GM08714 (cell line): ENCODE measurements around the gene HDHD5.

Experiments used
- H3K4me3 ChIP-seq: fragments of 200-500 bp; sonication (Bioruptor generic); 2 replicates; pipeline ENCODE4 v1.5.1; 2014; ENCODE audit warnings: mild to moderate bottlenecking, low read length, inconsistent platforms
- ZNF274 ChIP-seq: IDR thresholded peaks from 2 replicates; pipeline ENCODE4 v1.6.1; 2012; ENCODE audit warnings: mild to moderate bottlenecking, low read depth, low read length

The HDHD5 gene

GRCh38 chr22:17109113-17109865, 49.8 kb downstream of the HDHD5 start:
- TF ChIP-seq ZNF274: no peak
- H3K4me3 ChIP-seq: no peak overlapping the region

GRCh38 chr22:17108256-17109112, 50.6 kb downstream of the HDHD5 start:
- no peak for TF ChIP-seq ZNF274
- H3K4me3 ChIP-seq: no peak overlapping the region

DNA sequence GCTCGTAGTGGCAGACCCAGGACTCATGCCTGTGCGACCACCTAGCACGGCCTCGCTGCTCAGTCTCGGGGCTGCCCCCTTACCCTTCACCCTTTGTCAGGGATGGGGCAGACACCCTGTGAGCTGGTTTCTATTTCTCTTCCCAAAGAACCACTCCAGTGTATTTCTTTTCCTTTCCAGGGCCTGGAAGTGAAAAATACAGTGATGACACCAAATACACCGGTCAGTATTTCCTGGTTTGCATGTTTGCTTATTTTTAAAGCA, 51.6 kb downstream of the HDHD5 start:
- TF ChIP-seq ZNF274: no peak
- no peak overlapping the region for H3K4me3 ChIP-seq

- no peak overlapping the region for H3K4me3 ChIP-seq
- TF ChIP-seq ZNF274: no peak
Measured at GRCh38 chr22:17106785-17107546, 52.1 kb downstream of the HDHD5 start.

DNA sequence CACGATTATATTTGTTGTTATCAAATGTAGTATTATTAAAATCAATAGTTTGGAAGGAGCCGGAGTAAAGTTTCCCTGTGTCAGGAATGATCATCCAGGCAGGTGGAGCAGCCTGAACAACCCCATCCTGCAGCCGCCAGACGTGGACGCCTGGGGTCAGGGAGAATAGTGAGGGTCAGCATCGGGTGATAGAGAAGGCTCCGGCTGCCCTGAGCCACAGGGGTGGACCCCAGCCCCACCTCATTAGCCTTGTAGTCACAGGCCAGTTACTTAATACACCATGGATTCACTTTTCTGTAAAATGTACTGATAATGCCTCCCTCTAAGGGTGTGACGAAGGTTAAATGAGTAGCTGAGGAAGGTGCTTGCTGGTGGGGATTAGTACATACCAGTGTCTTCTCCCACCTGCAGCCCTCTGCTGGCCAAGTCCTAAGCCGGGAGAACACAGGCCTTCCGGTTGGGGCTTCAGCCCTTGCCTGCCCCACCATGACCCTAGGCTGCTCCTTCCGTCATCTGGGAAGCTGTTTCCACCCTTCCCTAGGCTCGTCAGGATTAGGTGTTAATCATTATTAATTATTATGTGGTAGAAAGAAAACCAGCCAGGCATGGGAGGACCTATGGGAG, 52.8 kb downstream of the HDHD5 start:
- no peak for TF ChIP-seq ZNF274
- H3K4me3 ChIP-seq: no peak overlapping the region

DNA sequence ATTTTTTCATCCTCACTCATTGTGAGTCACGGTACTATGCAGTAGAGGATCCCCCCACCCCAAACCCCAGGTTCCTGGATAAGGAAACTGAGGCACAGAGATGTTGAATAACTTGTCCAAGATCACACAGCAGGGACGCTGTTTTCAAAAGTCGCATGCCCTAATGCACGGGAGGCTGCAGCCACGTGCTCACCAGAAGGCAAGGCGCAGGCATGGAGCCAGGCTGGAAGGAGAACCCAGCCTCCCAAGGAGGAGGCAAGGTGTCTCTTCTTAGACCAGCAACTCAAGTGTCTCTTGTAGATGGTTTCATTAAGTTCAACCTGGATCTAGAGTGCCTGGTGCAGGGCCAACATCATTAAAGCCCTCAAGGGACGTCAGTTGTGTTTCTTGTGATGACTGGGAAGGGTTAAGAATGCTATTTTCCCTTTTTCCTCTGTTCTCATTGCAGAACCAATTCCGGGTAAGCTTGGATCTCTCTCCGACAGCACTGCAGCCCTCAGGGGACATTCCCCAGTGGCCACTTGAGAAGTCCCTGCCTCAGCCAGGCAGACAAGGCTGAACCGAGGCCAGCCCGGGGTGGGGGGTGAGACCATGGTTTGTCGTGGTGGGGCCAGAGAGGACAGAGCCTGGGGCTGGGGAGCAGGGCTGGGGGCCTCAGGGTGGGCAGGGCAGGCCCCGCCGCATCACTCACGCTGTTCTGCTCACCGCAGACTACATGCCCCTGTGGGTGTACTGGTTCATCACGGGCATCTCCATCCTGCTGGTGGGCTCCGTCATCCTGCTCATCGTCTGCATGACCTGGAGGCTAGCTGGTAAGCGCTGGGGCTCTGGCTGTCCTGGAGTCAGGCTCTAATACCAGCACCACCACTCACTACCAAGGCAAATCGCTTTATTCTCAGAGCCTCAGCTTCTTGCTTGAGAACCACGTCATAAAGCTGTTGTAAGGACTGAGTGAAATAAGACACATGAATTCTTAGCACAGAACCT, 53.6 kb downstream of the HDHD5 start:
- no peak for TF ChIP-seq ZNF274
- H3K4me3 ChIP-seq: no peak overlapping the region

DNA sequence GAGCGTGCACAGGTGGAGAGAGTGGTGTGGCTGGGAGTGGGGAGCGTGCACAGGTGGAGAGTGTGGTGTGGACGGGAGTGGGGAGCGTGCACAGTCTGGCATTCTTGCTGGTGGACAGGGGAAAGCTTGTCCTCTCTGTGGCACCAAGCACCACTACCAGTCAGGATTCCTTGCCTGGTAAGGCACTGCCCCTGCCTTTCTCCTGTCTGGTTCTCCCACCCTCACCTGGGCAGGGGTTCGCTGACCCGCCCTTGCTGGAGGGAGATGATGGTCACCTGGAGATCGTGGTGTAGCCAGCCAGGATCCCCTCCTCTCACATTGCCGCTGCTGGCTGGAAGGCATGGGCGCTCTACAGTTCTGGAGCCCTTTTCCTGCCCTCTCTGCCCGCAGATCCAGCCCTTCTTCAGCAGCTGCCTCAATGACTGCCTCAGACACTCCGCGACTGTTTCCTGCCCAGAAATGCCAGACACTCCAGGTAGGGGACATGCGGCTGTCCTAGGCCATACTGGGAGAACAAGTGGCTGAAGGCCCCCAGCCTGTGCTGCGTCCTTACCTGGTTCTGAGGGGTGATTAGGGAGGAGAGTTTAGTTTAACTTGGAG, 54.6 kb downstream of the HDHD5 start:
- TF ChIP-seq ZNF274: no peak
- H3K4me3 ChIP-seq: no peak overlapping the region

GRCh38 chr22:17103351-17103750, 55.7 kb downstream of the HDHD5 start:
- H3K4me3 ChIP-seq: no peak overlapping the region
- no peak for TF ChIP-seq ZNF274

DNA sequence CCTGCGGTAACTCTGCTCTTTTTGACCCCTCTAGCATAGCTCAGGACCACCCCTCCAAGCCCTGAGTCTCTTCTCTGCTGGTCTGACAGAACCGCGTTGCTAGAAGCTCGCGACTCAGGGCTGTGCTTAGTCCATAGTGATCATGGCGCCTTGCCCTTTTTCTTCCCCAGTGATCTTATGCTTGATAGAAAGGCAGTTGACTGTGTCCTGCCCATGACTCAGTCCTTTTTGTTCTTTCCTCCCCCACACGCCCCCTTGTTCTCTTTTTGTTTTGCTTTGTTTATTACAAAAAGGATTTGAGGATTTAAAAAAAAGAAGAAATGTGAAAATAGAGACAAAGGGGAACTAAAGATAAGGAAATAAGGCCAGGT, 56.8 kb downstream of the HDHD5 start:
- no peak for TF ChIP-seq ZNF274
- H3K4me3 ChIP-seq: no peak overlapping the region

DNA sequence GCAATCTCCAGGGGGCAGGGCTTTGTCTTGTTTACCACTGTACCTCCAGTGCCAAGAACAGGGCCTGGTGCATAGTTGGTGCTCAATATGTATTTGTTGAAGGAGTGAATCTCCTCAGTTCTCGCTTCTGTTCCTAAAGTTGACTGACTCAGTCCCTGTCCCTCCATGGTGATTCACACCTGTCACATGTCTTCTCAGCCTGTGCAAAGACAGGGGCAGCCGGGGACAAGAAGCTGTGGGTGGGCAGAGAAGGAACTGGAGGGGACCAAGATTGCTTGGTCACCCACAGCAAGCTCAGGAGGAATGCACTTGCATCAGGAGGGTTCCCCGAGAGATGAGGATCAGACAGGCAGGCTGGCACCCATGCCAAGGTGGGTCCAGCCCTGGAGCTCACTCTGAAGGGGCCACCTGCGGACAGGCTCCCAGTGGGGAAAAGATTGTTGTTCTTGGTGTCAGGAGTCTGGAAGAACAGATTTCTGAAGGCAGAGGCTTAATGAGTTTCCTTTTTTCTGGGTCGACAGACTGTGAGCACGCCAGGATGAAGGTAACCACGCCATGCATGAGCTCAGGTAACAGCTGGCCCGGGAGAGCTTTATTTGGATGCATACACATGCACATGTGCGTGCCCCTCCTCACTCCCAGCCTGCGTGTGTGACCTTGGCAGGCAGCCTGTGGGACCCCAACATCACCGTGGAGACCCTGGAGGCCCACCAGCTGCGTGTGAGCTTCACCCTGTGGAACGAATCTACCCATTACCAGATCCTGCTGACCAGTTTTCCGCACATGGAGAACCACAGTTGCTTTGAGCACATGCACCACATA, 57.4 kb downstream of the HDHD5 start:
- H3K4me3 ChIP-seq: no peak overlapping the region

DNA sequence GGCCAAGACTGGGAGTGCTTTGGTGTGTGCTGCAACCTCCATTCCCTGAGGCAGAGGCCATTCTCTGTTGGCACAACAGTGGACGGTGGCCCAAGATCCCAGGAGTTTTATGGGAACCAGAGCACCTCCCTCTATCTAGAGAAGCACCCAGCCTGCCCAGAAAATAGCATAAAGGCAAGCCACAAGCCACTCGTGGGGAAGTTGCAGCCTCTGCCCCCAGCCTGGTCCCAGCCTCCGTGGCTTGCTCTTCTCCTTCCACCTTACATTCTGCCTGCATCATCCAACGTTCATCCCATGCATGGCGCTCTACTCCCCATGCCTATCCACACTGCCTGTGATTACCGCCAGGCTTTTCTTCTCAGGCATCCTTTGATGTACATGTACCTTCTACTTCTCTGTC, 58.5 kb downstream of the HDHD5 start:
- TF ChIP-seq ZNF274: no peak
- H3K4me3 ChIP-seq: no peak overlapping the region

More for the DNA sequence above, 57.4 kb downstream of the HDHD5 start:
- no peak for TF ChIP-seq ZNF274

- no peak overlapping the region for H3K4me3 ChIP-seq
- TF ChIP-seq ZNF274: no peak
Measured at GRCh38 chr22:17098379-17098819, 60.7 kb downstream of the HDHD5 start.

DNA sequence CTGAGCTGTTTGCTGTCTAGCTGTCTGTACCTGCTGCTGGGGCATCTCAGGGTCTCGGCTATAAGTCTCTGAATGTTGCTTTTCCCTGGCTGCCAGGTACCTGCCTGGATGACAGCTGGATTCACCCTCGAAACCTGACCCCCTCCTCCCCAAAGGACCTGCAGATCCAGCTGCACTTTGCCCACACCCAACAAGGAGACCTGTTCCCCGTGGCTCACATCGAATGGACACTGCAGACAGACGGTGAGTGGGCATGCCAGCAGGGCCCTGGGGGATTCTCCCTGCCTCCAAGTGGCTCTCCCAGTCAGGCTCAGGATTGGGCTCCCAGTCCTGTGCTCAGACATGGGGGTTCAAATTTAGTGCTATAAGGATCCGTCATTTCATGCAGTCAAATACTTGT, 61.4 kb downstream of the HDHD5 start:
- no peak for TF ChIP-seq ZNF274
- H3K4me3 ChIP-seq: no peak overlapping the region
